ENCODE data around the gene APBA2.

Gene APBA2

DNA sequence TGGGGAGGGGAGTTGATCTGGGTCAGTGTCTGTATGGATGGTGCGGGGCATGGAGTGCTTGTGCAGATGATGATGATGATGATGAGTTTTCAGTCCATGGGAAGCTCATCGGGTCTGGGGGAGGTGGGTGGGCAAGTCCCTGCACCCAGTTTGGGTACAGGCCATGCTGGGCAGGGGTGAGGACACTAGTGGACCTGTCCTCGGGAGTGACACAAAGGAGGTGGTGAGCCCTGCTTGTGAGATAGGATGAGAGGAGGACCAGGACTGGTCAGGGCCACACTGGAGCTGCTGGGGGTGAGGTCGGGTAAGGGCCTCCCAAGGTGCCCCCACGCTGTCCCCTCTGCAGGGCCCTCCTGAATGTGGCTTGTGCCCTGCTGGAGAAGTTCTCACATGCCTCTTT lies 177.9 kb downstream of the APBA2 start:
- TF ChIP-seq, protein P1, sequence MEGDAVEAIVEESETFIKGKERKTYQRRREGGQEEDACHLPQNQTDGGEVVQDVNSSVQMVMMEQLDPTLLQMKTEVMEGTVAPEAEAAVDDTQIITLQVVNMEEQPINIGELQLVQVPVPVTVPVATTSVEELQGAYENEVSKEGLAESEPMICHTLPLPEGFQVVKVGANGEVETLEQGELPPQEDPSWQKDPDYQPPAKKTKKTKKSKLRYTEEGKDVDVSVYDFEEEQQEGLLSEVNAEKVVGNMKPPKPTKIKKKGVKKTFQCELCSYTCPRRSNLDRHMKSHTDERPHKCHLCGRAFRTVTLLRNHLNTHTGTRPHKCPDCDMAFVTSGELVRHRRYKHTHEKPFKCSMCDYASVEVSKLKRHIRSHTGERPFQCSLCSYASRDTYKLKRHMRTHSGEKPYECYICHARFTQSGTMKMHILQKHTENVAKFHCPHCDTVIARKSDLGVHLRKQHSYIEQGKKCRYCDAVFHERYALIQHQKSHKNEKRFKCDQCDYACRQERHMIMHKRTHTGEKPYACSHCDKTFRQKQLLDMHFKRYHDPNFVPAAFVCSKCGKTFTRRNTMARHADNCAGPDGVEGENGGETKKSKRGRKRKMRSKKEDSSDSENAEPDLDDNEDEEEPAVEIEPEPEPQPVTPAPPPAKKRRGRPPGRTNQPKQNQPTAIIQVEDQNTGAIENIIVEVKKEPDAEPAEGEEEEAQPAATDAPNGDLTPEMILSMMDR (IDR thresholded peaks at IDR 0.05; ENCODE audit: extremely low read depth, insufficient read depth, missing control alignments), result no peak
- in situ Hi-C loops (cut with MboI; ENCODE audit: low pct_unique_long_range_greater_than_20kb, low sequenced_read_pairs, unreplicated experiment), result no loop called here
- no peak for DNase-seq (ENCODE audit: low spot score)

DNA sequence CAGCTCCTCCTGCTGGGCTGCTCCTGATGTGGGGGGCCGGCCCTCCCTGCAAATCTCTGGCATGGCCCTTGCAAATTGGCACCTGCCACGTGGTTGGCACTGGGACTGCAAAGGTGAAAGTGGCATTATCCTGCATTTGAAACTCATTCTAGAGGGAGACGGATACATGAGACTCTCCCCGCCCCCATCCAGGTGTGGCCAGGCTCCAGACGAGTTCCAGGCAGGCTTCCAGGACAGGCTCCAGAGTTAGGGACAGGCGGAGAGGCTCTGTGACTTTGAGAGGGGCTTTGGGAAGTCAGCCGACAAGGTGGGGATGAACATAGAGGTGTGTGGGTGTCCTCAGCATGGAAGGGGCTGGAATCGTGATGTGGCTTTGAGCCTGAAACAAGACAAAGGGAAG lies 178.5 kb downstream of the APBA2 start:
- in situ Hi-C loops (cut with MboI; ENCODE audit: low pct_unique_long_range_greater_than_20kb, low sequenced_read_pairs, unreplicated experiment), result no loop called here
- DNase-seq (ENCODE audit: low spot score), result no peak

DNA sequence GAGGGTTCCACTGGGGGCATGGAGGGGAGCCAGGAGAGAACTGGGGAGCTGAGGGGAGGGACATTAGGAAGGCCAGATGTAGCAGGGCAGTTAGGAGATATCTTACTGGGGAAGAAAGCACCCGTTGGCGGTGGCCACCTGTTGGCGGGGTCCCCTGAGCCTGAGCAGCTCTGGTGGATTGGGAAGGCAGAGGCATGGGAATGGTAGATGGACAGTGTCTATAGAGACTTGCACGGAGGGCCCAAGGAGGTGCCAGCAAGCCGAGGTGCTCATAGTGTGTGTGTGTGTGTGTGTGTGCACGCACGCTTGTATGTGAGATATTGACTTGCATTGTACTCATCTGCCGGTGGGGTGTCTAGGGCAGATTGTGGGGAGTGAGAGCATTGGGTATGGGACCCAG lies 179.0 kb downstream of the APBA2 start:
- in situ Hi-C loops (cut with MboI; ENCODE audit: low pct_unique_long_range_greater_than_20kb, low sequenced_read_pairs, unreplicated experiment), result no loop called here
- DNase-seq (ENCODE audit: low spot score), result no peak
- TF ChIP-seq, protein P1 (IDR thresholded peaks at IDR 0.05; ENCODE audit: extremely low read depth, insufficient read depth, missing control alignments), result no peak

More for the DNA sequence above, 178.5 kb downstream of the APBA2 start:
- TF ChIP-seq, protein P1 (IDR thresholded peaks at IDR 0.05; ENCODE audit: extremely low read depth, insufficient read depth, missing control alignments), result no peak

DNA sequence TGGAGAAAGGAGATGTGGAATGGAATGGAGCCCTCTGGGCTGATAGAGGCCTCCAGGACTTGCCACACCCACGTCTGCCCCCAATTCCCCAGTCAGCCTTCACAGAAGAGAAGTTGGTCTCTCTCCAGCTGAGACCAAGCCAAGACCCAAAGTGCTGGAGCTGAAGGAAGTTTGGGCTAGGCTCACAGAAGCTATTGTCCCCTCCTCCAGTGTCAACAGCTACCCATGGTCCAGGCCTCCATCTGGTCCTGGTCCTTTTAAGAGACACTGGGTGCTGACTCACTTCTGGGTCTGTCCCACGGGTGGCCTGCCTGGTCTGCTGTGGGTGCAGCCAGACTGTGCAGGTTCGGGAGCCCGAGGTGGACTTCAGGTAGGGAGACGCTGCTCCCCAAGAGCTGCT lies 179.8 kb downstream of the APBA2 start:
- in situ Hi-C loops (cut with MboI; ENCODE audit: low pct_unique_long_range_greater_than_20kb, low sequenced_read_pairs, unreplicated experiment), result no loop called here
- no peak for DNase-seq (ENCODE audit: low spot score)
- TF ChIP-seq, protein P1 (IDR thresholded peaks at IDR 0.05; ENCODE audit: extremely low read depth, insufficient read depth, missing control alignments), result no peak

DNA sequence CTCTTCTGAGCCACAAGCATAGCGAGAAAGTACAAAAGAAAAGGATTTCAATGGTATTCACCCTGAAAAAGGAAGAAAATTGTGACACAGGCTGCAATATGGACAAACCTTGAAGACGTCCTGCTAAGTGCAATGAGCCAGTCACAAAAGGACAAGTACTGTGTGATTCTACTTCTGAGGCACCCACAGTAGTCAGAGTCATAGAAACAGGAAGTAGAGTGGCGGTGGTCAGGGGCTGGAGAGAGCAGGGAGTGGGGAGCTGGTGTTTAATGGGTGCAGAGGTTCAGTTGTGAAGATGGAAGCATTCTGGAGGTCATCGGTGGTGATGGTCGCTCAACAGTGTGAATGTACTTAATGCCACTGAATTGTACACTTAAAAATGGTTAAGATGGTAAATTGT lies 180.5 kb downstream of the APBA2 start:
- no peak for DNase-seq (ENCODE audit: low spot score)
- in situ Hi-C loops (cut with MboI; ENCODE audit: low pct_unique_long_range_greater_than_20kb, low sequenced_read_pairs, unreplicated experiment), result no loop called here
- TF ChIP-seq, protein P1 (IDR thresholded peaks at IDR 0.05; ENCODE audit: extremely low read depth, insufficient read depth, missing control alignments), result no peak

DNA sequence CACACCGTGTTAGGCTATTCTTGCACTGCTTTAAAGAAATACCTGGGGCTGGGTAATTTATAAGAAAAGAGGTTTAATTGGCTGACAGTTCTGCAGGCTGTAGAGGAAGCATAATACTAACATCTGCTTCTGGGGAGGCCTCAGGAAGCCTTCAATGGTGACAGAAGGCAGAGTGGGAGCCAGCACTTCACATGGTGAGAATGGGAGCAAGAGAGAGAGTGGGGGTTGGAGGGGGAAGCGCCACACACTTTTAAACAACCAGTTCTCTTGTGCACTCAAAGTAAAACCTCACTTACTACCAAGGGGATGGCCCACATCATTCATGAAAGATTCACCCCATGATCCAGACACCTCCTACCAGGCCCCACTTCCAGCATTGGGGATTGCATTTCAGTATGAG lies 181.1 kb downstream of the APBA2 start:
- in situ Hi-C loops (cut with MboI; ENCODE audit: low pct_unique_long_range_greater_than_20kb, low sequenced_read_pairs, unreplicated experiment), result no loop called here
- DNase-seq (ENCODE audit: low spot score), result no peak
- TF ChIP-seq, protein P1 (IDR thresholded peaks at IDR 0.05; ENCODE audit: extremely low read depth, insufficient read depth, missing control alignments), result no peak

DNA sequence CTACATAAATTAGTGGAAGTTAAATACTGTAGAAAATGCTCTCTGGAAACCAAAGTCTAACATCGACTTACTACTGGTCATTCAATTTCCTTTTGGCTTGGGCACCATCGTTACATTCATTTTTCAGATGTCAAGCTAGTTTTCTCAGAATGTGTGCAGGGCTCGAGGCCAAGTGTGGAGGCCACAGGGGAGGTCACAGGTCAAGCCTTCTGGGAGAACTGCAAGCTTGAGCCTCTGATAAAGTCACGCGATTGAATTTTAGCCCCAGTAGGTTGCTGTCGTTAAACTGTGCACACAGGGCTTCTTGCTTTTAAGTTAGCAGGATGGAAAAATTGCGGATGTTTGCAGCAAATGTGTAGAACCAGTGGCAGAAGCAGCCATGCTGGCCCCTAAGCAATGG lies 182.2 kb downstream of the APBA2 start:
- TF ChIP-seq, protein P1 (IDR thresholded peaks at IDR 0.05; ENCODE audit: extremely low read depth, insufficient read depth, missing control alignments), result no peak
- no peak for DNase-seq (ENCODE audit: low spot score)
- in situ Hi-C loops (cut with MboI; ENCODE audit: low pct_unique_long_range_greater_than_20kb, low sequenced_read_pairs, unreplicated experiment), result no loop called here

Measured in GM13977 (cell line).